MM.1S (cell line): ENCODE data around the gene FARSB.

Experiments
- DNase-seq: peaks from one replicate; pipeline ENCODE4 v3.0.0-alpha.2; 2015
- H2AFZ ChIP-seq: fragments of 300-600 bp; sonication (generic); 2 replicates; pipeline ENCODE4 v1.6.0; 2016; ENCODE audit warnings: antibody characterized with exemption, low read length
- H3F3A ChIP-seq: fragments of 300-600 bp; sonication (generic); 2 replicates; pipeline ENCODE4 v1.6.1; 2016; ENCODE audit warnings: mild to moderate bottlenecking, antibody characterized with exemption, low read length, moderate library complexity, mixed read lengths; ENCODE audit not compliant: insufficient read depth
- H3K27ac ChIP-seq: fragments of 300-600 bp; sonication (generic); 2 replicates; pipeline ENCODE4 v1.5.1; 2016; ENCODE audit warnings: mild to moderate bottlenecking, low read length
- H3K27me3 ChIP-seq: fragments of 300-600 bp; sonication (generic); replicated peaks from 2 replicates; pipeline ENCODE4 v1.6.0; 2016; ENCODE audit warnings: low read length; ENCODE audit not compliant: insufficient read depth
- H3K36me3 ChIP-seq: fragments of 300-600 bp; sonication (generic); replicated peaks from 2 replicates; pipeline ENCODE4 v1.6.1; 2016; ENCODE audit warnings: mild to moderate bottlenecking, low read length, mixed read lengths; ENCODE audit not compliant: insufficient read depth
- H3K4me1 ChIP-seq: fragments of 300-600 bp; sonication (generic); 2 replicates; pipeline ENCODE4 v1.6.1; 2016; ENCODE audit warnings: low read length, mixed read lengths
- H3K4me2 ChIP-seq: fragments of 300-600 bp; sonication (generic); 2 replicates; pipeline ENCODE4 v1.6.0; 2016; ENCODE audit warnings: low read depth, low read length
- H3K4me3 ChIP-seq: fragments of 300-600 bp; sonication (generic); 2 replicates; pipeline ENCODE4 v1.5.1; 2016; ENCODE audit warnings: low read length, mixed read lengths
- H3K79me2 ChIP-seq: fragments of 300-600 bp; sonication (generic); 2 replicates; pipeline ENCODE4 v1.6.1; 2016; ENCODE audit warnings: mixed run types, low read length, mixed read lengths
- H3K9ac ChIP-seq: fragments of 300-600 bp; sonication (generic); 2 replicates; pipeline ENCODE4 v1.6.1; 2016; ENCODE audit warnings: low read length, mixed read lengths
- H3K9me2 ChIP-seq: fragments of 300-600 bp; sonication (generic); replicated peaks from 2 replicates; pipeline ENCODE4 v1.6.1; 2016; ENCODE audit warnings: mild to moderate bottlenecking, low read length, mixed read lengths; ENCODE audit not compliant: insufficient read depth
- H3K9me3 ChIP-seq: fragments of 300-600 bp; sonication (generic); replicated peaks from 2 replicates; pipeline ENCODE4 v1.6.1; 2016; ENCODE audit warnings: mild to moderate bottlenecking, low read length, mixed read lengths; ENCODE audit not compliant: insufficient read depth
- H4K20me1 ChIP-seq: fragments of 300-600 bp; sonication (generic); 2 replicates; pipeline ENCODE4 v1.6.1; 2016; ENCODE audit warnings: mild to moderate bottlenecking, low read length, moderate library complexity, mixed read lengths; ENCODE audit not compliant: insufficient read depth
- EZH2 ChIP-seq: fragments of 300-600 bp; sonication (generic); optimal IDR thresholded peaks from 2 replicates; pipeline ENCODE3; 2017; ENCODE audit warnings: low read depth, mild to moderate bottlenecking, antibody characterized with exemption, low read length, mixed read lengths
- EZH2phosphoT487 ChIP-seq: fragments of 300-600 bp; sonication (generic); IDR thresholded peaks from 2 replicates; pipeline ENCODE4 v1.6.1; 2018; ENCODE audit warnings: antibody characterized with exemption, low read length
- TF ChIP-seq, protein P1 (sequence below): fragments of 300-600 bp; sonication (generic); IDR thresholded peaks from 2 replicates; pipeline ENCODE4 v1.5.1; 2016; ENCODE audit warnings: antibody characterized with exemption, low read length, mixed read lengths

FARSB gene

DNA sequence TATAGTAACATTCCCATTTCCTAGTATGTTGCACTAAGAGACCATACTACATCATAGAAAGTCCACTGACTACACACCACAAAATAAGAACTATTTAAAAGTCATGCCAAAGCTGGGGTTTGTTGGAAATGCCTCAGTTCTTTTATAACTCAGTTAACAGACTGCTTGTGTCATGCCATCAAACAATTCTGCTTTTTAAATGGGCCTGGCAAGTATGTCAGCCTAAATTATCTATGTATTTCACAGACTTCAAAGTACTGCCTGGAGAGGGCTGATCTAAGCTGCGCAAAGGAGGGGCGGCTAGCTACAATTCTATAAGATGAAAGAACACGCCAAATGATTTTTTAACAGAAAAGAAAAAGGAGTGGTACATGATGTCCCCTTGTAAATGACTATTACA is 49.6 kb downstream of the FARSB start:
- no peak overlapping the region for H3K4me2 ChIP-seq
- H3K36me3 ChIP-seq = peaks cover 6% of the 10 kb centered on the region; the same call in 1 of the 2 replicates
- no peaks in the 10 kb centered on the region for H3K27me3 ChIP-seq
- no peaks in the 10 kb centered on the region for H3K4me1 ChIP-seq
- no peaks in the 10 kb centered on the region for H3K9me3 ChIP-seq
- TF ChIP-seq, protein P1, sequence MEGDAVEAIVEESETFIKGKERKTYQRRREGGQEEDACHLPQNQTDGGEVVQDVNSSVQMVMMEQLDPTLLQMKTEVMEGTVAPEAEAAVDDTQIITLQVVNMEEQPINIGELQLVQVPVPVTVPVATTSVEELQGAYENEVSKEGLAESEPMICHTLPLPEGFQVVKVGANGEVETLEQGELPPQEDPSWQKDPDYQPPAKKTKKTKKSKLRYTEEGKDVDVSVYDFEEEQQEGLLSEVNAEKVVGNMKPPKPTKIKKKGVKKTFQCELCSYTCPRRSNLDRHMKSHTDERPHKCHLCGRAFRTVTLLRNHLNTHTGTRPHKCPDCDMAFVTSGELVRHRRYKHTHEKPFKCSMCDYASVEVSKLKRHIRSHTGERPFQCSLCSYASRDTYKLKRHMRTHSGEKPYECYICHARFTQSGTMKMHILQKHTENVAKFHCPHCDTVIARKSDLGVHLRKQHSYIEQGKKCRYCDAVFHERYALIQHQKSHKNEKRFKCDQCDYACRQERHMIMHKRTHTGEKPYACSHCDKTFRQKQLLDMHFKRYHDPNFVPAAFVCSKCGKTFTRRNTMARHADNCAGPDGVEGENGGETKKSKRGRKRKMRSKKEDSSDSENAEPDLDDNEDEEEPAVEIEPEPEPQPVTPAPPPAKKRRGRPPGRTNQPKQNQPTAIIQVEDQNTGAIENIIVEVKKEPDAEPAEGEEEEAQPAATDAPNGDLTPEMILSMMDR = no peak
- TF ChIP-seq EZH2 (no peak), EZH2phosphoT487 (no peak)
- no peaks in the 10 kb centered on the region for H3K9me2 ChIP-seq
- no peak overlapping the region for H2AFZ ChIP-seq
- H3K79me2 ChIP-seq = peaks cover 50% of the 10 kb centered on the region
- no peak for DNase-seq
- no peak overlapping the region for H3K4me3 ChIP-seq
- H3K9ac ChIP-seq = no peak overlapping the region
- no peak overlapping the region for H3K27ac ChIP-seq
- H4K20me1 ChIP-seq = no peaks in the 10 kb centered on the region
- no peaks in the 10 kb centered on the region for H3F3A ChIP-seq

DNA sequence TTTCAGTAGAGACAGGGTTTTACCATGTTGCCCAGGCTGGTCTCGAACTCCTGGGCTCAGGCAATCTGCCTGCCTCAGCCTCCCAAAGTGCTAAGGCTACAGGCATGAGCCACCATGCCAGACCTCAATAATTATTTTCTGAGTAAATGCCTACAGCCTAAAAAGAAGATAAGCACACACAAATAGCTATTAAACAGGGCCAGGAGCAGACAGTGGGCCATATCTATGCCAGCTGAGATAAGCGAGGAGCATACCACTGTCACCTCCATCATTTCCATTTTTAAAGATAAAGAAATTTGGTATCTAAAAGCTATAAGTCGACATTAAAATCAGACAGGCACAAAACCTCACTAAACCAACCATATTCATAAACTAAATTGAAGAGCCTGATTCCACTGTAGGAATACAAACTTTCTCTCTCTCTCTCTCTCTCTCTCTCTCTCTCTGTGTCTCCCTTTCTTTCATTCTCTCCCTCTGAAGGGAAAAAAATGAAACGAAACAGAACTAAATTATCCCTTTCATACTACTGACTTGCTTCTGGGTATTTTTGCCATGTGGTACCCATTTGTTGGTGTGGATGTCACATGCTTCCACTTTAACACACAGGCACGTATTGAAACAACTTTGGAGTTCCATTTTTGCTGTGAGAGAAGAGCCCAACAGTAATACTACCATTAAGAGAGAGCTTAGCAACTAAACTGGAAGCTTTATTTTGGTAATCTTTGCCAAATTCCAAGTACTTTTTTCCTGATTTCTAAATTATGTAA is 51.0 kb downstream of the FARSB start:
- no peaks in the 10 kb centered on the region for H3F3A ChIP-seq
- H3K4me3 ChIP-seq = no peak overlapping the region
- H3K79me2 ChIP-seq = peaks cover 46% of the 10 kb centered on the region
- H2AFZ ChIP-seq = no peak overlapping the region
- H3K9ac ChIP-seq = no peak overlapping the region
- DNase-seq = no peak
- no peaks in the 10 kb centered on the region for H3K9me2 ChIP-seq
- no peaks in the 10 kb centered on the region for H3K4me1 ChIP-seq
- H3K36me3 ChIP-seq = peaks cover 6% of the 10 kb centered on the region; the same call in 1 of the 2 replicates
- TF ChIP-seq, protein P1 = no peak
- TF ChIP-seq EZH2 (no peak), EZH2phosphoT487 (no peak)
- H3K27me3 ChIP-seq = no peaks in the 10 kb centered on the region
- no peaks in the 10 kb centered on the region for H3K9me3 ChIP-seq
- H3K27ac ChIP-seq = no peak overlapping the region
- no peaks in the 10 kb centered on the region for H4K20me1 ChIP-seq
- no peak overlapping the region for H3K4me2 ChIP-seq

DNA sequence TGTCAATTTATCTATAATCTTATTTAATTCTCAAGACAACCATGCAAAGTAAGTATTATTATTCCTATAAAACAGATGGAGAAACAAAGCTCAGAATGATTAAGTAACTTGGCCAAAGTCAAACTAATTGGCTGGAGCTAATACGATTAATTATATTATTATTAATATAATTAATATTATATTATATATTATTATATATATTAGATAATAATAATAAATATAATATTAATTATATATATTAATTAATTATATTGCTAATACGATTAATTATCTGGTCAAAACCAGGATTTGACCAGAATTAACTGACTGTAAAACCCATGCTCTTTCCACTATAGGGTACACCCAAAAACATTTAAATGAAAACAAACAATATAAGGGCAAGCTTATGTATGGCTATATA is 52.4 kb downstream of the FARSB start:
- H3F3A ChIP-seq = no peaks in the 10 kb centered on the region
- no peak for DNase-seq
- H4K20me1 ChIP-seq = no peaks in the 10 kb centered on the region; the same call in 1 of the 2 replicates
- no peaks in the 10 kb centered on the region for H3K9me3 ChIP-seq
- no peak overlapping the region for H2AFZ ChIP-seq
- no peak overlapping the region for H3K4me3 ChIP-seq
- no peaks in the 10 kb centered on the region for H3K4me1 ChIP-seq
- H3K36me3 ChIP-seq = peaks cover 4% of the 10 kb centered on the region; the same call in 1 of the 2 replicates
- no peak overlapping the region for H3K9ac ChIP-seq
- TF ChIP-seq EZH2phosphoT487 (no peak), EZH2 (no peak)
- TF ChIP-seq, protein P1 = no peak
- H3K4me2 ChIP-seq = no peak overlapping the region
- no peaks in the 10 kb centered on the region for H3K9me2 ChIP-seq
- no peak overlapping the region for H3K27ac ChIP-seq
- H3K79me2 ChIP-seq = peaks cover 47% of the 10 kb centered on the region
- H3K27me3 ChIP-seq = no peaks in the 10 kb centered on the region
